Inferior parietal cortex (tissue), 1 donor: ENCODE measurements around the gene PLCB2.

ENCODE experiments used
- DNase-seq: peaks from one replicate; pipeline ENCODE4 v3.0.0-alpha.2; 2016; ENCODE audit errors: extremely low spot score

The PLCB2 gene

DNA sequence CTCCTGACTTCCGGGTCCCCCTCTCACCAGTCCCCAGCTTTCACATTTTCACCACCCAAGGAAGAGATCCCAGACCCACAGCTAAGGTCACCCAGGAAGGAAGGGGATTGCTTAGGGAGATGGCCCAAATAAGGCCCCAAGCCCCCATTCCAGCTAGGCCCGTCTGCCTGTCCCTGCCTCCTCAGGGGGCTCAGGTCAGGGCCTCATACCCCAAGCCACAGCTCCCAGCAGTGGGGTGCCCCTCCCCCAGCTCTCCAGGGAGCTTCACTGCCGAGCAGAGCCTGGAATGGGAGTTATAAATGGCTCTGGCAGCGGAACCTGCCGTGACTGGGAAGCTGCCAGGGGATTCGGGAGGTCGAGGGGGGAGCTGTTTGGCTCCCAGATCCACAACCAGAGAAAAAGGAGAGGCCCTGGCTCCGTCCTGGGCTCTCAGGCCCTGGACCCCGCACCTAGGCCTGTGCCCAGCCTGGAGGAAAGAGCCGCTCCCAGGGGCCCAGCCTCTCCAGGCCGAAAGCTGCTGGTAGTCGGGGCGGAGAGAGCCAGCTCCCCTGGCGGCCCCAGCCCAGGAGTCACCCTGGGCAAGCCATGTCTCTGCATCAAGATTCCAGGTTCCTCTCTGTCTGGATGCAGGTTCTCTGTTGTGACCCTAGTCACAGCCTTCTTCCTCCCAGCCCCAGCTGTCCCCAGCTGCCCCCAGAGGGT, 32.5 kb upstream of the PLCB2 start:
- DNase-seq = peak; percentile 51

DNA sequence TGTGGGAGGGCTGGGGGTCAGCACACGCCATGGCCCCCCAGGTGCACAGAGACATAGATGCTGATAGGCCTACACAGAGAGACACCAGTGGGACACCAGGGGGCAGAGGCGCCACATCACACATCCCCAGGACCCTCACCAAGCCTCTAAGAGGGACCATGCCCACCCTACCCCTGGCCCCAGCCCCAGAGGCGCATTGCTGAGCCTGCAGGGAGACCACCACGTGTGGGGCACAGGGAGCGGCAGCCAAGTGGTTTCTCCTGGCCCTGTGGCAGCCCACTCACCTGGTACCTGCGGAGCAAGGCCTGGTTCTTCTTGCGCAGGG, 31.8 kb upstream of the PLCB2 start:
- DNase-seq = no peak

DNA sequence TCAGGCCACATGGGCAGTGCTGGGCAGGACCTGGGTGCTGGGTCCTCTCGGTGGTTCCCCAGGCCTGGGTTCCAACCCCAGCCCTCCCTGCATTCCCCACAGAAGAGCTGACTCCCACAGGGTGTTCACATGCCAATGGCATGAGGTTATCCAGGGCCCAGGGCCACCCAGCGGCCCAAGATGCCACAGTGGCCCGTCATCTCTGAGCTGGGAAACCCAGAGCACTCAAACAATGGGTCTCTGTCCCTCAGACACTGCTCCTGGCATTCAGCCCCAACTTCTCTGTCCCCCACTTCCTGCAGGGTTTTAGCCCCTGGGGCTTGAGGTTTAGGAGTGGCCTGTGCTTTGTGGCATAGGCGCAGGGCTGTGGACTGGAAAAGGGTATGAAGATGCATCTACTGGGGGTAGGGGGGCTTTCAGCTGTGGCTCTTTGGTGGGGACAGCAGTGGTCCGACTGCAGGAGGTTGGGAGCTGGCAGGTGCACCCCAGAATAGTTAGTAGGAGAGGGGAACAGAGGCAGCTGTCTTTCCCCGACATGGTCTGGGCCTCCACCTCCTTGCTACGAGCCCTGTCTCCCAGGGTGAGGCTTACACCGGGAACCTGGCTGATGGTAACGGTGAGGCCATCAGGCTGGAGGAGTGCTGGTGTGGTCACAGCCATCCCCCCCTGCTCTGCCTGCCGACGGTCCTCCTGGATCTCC, 31.3 kb upstream of the PLCB2 start:
- peak; percentile 47 for DNase-seq

DNA sequence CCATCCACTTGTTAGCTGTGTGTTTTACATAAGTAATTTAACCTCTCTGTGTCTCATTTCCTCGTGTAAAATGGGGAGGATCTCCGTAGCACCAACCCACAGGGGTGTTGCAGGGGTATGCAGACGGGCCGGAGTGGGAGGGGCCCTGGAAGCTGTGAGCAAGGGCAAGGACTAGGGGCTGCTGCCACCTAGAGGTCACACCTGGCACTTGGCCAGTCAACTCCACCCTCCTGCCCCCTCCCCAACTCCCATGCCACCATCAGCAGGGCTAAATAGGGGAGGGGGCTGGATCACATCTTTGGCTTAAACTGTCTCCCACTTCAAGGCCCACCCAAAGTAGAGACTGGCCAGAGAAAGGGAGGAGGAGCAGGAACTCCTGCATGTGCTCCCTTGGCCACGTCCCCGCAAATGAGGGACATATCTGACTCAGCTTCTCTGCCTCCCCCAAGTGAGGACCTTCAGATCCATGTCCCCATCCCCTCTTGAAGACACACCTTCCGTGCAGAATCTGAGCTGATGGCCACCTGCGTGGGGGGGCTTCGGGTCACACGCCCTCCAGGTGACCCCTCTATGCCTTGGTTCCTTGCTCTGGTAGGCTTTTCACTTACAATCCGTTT, 30.4 kb upstream of the PLCB2 start:
- no peak for DNase-seq

DNA sequence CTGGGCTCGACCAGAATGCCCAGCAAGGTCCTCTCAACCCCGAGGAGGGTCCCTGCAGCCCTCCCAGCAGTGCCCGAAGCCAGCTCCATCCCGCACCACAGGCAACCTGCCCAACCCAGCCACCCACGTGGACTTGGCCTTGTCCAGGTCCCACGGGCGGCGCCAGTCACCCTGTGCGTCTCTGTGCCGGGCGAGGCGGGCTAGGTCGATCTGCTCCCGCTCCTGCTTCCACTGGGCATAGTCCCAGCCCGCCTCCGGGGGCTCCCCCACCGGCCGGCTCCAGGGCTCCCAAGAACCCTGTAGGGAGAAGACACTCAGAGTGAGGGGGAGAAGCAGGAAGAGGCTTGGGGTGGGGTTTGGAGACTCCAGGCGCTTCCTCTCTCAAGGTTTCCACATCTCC, 29.9 kb upstream of the PLCB2 start:
- no peak for DNase-seq

DNA sequence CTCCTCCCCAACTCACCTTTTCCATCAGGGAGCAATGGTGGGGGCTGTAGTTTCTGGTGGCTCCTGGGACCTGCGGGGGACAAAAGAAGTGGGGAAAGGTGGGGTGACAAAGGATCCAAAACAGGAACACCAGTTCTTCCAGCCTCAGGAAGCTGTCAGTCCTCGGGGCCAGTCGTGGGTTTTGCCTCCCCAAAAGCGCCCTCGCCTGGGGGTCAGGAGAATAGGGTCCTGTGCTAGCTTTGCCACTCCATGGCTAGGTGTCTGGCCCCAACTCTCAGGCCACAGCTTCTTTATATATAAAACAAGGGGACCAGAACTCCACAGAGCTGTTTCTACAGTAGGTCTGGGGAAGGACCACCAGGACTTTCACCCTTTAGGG, 29.0 kb upstream of the PLCB2 start:
- no peak for DNase-seq

DNA sequence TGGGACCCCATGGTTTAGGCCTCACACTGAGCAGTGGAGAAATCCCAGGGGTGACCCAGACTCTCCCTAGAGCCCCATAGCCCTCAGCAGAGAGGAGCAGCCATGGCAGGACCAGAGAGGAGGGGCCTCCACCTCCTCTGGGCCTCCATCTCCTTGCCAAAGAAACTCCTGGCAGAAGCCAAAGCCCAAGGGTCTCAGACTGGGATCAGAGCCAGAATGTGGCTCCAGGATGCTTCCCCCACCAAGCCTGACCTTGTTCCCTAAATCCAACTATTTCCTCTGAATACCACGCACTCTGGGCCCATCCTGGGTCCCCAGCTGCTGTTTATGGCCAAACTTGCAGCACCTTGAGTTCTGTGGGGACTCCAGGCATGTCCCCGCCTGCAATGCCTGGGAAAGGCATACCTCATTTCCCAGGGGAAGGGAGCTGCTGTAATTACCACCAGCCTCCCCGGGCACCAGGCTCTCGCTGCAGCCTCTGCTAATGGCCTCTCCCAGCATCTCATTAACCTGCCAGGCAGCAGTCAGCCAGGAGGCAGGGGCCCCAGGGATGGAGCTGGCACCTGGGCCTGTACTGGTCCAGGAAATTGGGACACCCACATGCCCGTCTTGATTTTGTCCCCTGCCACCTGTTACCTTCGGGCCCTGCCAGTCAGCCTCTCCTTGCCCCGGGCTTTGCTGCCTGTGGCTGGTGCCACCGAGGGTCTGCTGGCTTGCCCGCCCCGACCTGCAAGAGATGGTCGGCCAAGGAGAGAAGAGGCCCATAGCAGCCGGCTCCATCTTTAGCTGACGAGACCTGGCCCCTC, 28.4 kb upstream of the PLCB2 start:
- no peak for DNase-seq

DNA sequence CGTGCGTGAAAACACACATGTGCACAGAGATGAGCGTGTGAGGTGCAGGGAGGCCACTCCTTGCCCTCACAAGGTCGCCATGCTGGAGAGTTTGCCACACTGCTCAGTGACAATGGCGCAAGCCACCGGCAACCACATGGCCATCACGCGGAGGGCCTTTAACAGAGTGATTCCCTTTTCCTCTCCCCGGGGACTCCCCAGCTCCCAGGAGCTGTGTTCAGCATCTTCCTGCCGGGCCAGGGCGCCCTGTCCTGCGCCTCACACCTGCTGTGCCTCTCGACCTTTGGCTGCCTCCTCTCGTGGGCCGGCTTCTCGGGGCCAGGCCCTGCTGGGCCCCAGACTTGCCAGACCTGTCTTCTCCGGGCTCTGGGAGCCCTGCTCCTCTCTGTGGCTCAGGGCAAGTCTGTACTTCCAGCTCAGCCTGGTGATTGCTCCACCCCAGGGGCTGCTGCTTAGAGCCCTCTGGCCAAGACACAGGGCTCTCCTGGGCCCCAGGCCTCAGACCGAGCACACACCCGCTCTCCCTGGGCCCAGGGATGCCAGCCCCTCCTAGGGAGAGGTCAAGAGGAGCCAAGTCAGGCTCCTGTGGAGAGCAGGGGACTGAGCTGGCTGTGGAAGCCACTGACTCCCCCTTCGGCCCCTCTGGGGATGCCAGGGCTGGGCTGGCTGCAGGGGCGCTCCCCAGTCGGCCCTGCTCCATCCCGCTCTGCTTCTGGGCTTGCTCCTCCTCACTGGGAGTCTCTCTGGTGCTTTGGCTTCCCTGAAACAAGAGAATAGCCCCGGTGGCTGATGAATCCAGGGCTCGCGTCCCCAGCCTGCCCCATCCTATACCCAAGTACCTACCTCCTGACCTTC, 27.4 kb upstream of the PLCB2 start:
- DNase-seq = no peak

DNA sequence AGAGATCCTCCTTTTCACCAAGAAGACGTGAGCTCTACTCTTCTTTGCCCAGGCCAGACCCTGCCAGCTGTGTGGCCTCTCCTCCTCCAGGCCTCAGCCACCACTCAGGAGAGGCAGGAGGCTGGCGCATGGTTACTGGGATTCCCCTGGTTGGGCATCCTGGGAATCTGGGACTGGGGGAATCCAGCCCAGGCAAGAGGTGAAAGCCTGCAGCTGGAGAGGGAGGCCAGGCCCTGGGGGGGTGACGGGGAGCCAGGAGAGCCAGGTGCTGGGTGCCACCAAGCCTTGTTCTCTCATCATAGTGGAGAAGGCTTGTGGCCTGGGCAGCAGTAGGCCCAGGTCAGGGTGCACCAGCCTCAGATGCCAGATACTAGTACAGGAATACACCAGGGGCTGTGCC, 26.8 kb upstream of the PLCB2 start:
- no peak for DNase-seq

DNA sequence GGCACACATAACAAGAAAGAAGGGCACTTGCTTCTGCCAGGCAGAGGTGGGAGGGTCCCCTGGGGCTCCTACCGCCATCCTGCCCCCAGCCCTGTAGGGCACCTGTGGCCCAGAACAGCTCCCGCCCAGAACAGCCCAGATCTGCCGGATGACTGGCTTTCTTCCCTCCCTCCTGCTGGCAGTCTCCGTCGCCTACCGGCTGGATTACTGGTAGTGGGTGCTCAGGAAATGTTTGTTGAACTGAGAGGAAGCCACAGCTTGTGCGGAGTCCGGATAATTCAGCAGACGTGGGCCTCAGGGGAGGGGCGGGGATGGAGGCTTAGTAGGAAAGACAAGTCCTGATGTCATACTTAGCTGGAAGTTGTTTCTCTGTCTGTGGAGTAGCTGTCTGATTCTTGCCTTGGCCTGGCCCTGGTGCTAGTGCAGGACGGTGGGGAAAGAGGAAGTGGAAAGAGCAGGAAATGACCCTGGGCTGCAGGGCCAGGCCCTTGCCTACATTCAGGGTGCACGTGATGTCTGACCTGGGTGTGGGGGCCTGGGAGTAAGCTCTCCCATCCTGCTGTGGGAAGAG, 26.3 kb upstream of the PLCB2 start:
- DNase-seq = no peak

DNA sequence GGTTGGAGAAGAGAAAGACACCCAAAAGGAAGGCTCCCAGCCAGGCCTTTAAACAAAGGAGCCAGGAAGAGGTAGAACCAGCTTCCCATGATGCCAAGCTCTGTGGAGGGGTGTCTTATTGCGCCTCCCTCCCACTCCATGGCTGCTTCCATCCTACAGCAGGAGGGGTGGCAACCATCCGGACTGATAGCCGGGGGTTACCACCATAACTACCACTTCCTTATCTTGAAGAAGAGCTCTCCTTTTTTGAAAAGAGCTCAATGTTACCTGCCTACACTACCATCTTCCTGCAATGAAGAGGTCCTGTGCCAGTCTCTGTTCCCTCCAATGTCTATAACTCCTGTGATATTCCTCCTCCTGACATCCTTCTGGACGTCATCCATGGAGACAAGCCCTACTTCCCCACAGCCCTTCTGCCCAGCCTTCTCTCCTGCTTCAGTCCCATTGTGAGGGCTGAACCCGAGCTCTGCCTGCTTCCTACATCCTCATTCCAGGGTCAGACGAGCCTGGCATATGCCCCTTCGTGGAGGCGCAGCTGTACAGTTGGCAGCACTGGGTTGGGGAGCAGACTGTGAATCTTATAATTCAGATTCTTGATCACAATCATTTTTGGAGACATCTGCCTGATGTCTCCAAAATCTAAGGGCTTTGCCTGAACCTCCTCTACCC, 24.5 kb upstream of the PLCB2 start:
- no peak for DNase-seq

DNA sequence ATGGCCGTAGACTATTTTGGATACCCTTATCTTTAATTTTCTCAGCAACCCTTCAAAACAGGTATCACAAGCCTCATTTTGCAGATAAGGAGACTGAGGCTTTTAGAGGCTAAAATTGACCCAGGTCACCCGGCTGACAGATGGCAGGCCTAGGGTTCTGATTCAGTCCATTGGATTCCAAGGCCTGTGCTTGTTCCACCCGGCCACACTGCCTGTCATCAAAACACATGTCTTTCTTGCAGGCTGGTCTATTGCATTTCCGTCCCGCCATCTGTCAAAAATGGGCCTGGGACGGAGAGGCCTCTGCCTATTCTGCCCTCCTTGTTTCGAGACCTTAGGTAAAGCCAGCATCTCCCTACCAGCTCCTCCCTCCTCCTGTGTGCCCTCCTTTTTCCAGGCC, 23.9 kb upstream of the PLCB2 start:
- DNase-seq = no peak

DNA sequence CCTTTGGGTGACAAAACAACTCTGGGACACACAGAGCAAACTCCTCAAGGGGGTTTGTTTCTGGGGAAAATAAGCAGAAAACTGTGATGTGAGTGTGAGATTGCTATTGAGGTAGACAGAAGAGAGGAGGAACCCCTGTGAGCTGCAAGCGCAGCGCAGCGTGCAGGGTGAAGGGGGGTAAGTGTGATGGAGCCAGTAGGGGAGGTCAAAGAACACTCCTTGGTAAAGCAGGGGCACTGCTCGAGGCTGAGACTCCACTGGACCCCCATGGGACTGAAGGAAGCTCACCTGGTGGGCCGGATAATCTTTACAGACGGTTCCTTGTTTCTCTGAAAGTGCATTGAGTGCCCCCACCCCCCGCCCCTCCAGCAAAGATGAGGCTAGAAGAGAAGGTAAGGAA, 23.3 kb upstream of the PLCB2 start:
- no peak for DNase-seq

DNA sequence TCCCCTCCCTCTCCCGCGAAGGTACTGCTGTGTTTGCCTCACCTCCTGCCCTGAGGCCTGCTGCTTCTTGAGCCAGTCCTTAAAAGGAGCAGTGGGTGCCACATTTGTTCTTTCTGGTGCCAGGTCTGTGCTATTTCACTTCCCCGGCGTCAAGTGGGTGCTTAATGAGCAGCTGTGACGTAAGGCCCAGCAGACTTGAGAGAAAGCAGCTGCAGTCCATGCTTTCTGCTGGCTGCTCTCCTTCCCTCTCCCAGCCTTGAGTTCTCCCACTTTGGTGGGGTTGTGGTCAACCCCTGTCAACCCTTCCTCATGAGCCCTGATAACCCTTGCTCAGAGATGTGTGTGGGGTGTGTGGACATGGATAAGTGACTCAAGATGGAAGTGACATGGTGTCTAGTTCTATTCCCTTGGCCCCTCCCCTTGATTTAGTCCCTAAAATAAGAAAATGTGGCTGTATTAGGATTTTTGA, 22.7 kb upstream of the PLCB2 start:
- no peak for DNase-seq

DNA sequence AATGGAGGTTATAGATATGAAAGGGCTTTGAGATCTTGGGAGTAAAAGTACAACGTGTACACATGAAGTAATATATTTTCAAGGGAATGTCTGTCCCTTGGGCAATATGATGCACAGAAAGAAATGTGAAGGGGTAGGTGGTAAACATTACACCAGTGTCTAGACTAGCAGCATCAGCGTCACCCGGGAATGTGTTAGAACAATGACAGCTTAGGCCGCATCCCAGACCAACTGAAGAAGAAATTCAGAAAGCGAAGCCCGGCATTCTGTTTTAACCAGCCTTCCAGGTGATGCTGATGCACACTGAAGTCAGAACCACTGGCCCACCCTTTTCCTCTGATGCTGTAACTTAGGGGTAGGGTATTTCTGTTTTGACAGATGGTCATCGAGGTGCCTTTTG, 22.1 kb upstream of the PLCB2 start:
- DNase-seq = no peak

DNA sequence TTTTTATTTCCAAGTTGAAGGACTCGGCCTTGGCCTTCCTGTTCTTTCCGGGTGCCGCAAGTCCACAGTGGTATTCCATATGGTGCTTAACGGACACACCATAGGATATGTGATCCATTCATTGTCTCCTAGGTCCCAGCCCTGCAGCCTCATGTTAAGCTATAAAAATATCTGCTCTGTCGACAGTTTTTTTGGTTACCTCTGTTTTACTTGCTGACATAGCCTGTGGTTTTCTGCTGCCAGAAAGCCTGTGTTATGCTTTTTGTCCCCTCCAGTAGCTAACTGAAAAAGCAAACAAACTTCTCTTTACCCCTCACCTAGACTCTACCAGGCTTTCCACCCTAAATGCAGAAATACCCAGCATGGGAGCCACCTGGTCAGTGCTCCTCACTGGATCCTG, 21.0 kb upstream of the PLCB2 start:
- no peak for DNase-seq

DNA sequence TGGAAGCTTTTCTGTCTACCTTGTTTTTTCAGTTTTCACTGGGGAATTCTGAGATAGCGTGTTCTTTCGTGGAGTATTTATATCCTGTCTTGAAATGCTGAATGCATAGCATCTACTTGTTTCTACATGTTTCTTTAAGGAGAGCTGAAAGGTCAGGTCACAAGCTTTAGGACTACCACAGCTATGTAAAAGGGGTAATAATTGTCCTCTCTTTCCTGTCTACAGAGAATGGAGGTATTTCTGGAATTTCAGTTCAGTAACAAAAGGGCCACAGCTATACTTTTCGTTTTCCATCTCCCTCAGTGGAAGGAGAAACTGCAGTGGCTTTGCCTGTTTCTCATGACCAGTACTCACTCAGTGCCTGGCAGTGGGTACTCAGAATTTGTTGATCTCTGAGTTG, 20.4 kb upstream of the PLCB2 start:
- DNase-seq = no peak

DNA sequence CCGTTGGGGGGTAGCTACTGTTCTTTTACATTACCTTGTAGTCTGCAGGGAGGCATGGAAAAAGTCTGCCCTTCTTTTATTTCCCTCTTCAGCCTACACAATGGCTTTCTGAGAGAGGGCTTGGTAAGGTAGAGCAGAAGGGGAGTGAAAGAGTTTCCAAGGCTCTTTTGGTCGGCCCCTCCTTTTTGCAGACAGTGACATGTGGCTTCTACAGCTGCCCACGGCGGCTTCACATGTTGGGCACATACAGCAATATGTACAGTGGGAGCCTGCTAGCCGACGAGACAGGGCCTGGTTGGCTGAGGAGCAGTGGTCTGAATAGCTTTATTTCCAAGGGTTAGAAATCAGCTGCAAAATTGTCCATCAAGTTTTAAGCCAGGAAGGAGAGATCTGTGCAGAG, 19.7 kb upstream of the PLCB2 start:
- no peak for DNase-seq

DNA sequence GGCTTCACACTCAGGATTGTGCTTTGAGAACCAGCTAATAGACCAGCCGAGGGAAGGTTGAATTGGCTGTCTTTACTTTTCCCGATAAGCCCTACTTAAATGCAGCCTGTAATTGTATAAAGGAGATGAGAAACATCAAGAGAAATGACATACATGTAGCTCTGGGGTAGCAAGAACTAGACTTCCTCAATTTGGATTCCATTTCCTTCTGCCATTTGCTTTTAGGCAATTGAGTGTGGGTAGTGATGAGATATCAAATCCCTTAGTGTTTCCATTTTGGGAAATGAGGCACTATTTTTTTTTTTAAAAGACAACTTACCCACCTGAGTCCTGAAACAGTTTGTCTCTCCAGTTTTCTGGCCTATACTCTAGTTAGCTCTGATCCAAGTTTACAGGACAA, 18.0 kb upstream of the PLCB2 start:
- no peak for DNase-seq

DNA sequence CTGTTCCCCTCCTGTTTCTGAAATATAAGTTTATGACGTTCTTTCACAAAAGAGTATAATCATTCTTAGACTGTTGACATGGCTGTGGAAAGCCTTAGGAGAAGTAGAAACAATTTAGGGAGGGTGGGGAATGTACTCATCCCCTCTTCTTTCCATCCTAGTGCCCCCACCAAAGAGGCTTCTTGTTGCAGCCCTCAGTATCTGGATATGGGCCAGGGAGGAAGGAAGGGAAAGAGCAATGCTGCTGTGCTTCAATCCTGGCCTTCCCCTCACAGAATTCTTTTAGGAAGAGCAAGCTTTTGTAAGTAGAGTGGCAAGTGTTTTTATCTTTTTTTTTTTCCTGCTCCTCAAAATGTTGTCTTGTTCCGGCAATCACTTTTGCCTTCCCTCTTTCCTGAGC, 17.5 kb upstream of the PLCB2 start:
- DNase-seq = no peak
